NOMO-1 (cell line): ENCODE measurements around the gene RPL10.
"Not testable (repeated sequence)": the region's sequence is repeated elsewhere in the genome, so short reads cannot be mapped to it uniquely, and the experiment has no call there.

Source experiments
- DNase-seq, 2 experiments: peaks; one replicate each; lab custom pipeline; 2025; ENCODE audit not compliant: unreplicated experiment in 2 of 2; lab: John Stamatoyannopoulos, UW

The RPL10 gene

DNA sequence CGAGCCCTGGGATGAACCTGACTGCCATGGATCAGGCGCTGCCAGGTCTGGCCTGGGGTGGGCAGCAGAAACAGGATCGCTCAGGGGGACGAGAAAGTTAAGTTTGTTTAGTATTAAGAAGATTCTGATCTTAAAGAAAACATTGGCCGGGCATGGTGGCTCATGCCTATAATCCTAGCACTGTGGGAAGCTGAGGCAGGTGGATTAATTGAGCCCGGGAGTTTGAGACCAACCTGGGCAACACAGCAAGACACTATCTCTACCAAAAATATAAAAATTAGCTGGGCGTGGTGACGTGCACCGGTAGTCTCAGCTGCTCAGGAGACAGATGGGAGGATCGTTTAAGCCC lies 23.0 kb upstream of the RPL10 start:
- no peak for DNase-seq

DNA sequence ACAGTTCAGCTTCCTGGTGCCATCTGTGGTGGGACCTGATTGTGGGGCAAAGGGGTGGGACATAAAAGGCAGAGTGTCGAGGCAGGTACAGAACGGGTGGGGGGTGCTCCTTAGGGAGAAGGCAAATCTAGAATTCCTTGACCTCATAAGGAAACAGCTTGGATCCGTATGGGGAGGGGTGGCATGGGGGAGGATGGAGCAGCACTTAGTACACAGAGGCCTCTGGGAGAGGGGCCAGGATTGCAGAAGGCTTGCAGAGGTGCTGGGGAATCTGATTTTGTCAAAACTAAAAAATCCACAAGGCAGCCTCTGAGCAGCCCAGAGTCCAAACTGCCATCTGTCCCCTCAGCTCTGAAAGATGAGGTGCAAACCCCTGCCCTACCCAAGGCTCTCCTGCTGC lies 21.4 kb upstream of the RPL10 start:
- DNase-seq, result no peak

DNA sequence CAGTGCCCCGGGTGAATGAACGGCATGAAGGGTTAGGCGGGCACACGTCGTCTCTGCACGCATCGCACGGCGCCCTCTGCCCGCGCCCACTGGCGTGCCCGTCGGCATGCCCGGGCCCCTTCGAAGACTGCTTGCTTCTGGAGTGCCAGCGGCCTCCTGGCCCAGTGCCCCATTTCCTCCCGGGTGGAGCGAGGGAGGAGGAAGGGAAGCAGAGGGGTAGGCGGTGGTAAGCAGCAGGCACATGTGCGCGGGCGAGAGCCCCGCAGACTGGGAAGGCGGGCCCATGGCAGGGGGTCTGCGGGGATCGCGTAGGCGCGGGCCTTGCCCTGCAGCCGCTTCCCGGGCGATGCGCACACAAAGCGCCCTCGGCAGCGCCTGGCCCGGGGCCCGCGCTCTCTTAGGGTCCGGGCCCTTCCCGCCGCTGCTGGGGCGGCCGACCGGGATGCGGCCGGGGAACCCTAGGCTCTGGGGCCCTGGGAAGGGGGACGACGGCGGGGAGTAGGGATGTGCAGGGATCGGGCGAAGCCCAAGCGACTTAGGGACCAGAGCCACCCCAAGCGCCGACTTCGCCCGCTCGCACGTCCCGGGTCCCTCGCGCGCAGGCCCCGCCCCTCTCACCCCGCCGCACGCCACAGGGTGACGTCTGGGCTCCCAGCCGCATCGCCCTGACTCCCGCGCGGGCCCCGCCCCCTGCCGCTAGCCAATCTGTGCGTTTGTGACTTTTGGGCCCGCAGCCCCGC lies 19.9 kb upstream of the RPL10 start:
- no peak for DNase-seq

DNA sequence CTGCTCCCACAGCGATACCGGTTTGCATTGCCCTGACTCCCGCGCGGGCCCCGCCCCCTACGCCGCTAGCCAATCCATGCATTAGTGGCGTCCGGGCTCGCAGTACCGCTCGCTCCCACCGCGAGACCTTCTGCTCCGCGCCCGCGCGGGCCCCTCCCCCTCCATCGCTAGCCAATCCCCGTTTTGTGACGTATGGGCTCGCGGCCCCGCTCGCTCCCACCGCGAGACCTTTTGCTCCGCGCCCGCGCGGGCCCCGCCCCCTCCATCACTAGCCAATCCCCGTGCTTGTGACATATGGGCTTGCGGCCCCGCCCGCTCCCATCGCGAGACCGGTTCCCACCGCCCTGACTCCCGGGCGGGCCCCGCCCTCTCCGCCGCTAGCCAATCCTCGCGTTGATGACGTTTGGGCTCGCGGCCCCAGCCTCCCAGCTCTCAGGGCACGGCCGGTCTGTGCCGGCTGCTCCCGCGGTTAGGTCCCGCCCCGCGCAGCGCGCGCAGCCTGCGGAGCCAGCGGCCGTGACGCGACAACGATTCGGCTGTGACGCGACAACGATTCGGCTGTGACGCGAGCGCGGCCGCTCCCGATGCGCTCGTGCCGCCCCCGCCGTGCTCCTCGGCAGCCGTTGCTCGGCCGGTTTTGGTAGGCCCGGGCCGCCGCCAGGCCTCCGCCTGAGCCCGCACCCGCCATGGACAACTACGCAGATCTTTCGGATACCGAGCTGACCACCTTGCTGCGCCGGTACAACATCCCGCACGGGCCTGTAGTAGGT lies 19.2 kb upstream of the RPL10 start, which contains the start of gene EMD:
Gene EMD, plus strand, starts transcription at position 497 of the 770 bp plus-strand sequence. Its CDS starts 190 bp downstream, at position 687.
- DNase-seq, result peak; percentile 97 to 99

DNA sequence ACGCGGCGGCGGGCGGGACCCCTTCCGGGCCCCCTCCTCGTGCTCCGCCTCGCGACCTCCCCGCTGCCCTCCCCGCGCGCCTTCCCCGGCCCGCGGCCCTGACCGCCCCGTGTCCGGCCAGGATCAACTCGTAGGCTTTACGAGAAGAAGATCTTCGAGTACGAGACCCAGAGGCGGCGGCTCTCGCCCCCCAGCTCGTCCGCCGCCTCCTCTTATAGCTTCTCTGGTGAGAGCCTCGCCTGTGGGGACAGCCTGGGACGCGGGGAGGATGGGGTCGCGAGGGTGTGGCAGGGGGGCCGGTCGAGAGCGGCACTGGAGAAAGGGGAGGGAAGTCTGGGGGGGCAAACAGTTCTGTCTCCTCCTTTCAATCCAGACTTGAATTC lies 18.6 kb upstream of the RPL10 start:
- no peak for DNase-seq

DNA sequence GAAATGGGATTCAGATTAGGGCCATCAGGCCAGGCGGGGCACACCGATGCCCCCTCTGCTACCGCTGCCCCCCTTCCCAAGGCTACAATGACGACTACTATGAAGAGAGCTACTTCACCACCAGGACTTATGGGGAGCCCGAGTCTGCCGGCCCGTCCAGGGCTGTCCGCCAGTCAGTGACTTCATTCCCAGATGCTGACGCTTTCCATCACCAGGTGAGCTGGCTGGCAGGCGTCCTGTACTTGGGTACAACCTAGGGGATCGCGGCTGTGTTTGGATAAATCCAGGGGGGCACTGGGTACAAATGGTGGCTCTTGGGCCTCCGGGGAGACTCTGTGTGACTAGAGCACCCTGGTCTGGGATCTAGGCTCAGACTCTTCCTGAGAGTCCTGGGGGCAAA lies 18.0 kb upstream of the RPL10 start:
- no peak for DNase-seq

DNA sequence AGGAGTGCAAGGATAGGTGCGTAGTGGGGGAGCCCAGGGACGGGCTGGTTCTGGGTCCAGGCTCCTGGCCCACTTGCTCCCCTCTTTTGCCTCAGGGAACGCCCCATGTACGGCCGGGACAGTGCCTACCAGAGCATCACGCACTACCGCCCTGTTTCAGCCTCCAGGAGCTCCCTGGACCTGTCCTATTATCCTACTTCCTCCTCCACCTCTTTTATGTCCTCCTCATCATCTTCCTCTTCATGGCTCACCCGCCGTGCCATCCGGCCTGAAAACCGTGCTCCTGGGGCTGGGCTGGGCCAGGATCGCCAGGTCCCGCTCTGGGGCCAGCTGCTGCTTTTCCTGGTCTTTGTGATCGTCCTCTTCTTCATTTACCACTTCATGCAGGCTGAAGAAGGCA lies 17.4 kb upstream of the RPL10 start:
- DNase-seq, result no peak

DNA sequence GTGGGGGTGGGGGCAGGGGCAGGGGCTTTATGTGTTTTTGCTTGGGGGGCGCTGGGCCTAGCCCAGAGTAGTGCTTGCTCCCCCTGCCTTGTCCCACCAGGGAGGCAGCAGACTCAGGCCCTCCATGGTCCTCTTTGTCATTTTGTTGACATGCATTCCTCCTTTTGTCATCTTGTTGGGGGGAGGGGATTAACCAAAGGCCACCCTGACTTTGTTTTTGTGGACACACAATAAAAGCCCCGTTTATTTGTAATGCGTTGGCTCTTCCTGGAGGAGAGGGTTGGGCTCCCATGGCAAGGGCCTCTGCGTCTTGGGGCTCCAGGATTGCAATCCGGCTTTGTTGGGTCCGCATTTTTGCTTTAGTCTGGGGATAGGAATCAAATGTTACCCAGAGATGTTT lies 16.9 kb upstream of the RPL10 start:
- no peak for DNase-seq

DNA sequence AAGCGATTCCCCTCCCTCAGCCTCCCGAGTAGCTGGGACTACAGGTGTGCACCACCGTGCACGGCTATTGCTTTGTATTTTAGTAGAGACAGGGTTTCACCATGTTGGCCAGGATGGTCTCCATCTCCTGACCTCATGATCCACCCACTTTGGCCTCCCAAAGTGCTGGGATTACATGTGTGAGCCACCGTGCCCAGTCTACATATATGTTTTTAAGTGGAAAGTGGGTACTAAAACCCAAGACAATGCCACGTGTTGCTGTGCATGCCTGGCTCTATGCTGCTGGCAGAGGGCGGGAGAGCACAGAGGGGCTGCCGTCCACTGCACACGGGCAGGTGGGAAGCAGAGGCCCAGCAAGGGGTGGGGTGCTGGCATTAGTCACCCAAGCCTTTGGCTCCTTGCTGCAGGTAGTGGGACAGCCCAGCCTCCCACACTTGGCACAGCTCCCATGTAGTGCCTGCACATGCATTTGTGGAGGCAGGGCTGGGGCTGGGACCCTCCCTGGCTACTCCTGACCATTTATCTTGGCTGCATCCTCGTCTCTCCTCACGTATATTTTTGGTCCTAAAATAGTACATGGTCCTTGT lies 15.6 kb upstream of the RPL10 start:
- DNase-seq, result no peak

DNA sequence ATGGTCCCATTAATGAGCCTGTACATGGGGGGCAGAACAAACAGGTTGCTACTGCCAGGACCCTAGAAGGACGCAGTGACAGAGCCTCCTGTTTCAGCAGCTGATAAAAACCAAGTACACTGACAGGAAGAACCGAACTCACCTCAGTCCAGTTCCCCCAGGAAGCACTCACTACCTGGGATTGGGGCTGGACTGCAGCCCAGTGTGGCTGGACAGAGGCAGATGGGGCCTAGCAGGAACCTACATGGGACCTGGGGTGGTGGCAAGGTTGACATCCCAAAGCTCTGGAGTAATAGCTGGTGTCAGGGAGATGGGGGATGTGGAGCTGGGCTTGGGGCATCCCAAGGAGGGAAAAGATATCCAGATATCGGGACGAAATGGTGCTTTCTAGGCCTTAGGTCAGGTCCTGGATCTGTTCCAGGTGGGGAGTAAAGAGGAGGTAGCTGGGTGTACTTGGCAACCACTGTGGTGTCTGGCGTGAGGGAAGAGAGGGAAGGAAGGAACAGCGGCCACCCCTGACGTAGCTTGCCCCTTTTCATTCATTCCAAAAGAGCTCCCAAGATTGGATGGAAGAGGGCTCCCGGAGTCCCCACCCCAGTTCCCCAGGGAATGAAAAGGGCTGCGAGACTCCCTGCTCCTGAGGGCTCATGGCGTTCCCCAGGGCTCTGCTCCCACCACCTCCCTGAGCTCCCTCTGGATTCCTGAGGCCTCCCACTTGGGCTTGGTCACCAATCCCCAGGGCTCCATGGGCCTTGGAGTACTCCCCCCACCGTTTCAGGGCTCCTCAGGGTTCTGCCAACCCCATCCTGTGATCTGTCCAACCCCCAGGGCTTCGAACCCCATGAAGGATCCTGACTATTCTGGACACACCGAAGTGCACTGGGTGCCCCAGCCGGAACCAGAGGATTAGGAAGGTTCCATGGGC lies 14.6 kb upstream of the RPL10 start:
- DNase-seq, result no peak

DNA sequence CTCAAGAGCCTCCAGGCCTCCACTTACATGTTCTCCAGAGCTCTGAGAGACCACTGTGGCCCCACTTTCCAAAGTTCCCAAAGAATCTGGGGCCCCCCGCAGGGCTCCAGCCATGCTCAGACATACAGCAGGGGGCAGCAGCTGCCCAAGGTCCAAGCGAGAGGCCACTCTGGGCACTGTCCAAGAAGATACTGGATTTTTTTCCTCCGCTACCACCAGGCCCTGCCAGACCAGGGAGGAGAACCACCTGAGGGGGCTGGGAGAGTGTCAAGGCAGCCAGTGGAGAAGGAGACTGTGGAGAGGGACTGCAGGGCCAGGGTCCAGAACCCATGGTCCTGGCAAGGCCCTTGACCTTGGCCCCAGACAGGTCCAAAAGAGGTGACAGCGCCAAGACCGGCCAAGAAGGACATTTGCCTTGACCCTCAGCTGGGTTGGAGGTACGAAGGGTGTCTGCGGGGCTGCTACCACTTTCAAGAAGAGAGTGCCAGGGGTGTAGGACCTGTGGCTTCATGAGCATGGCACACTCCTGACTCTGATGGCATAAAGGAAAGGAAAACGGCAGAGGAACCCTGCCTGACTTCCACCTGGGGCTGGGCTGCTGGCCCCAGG lies 13.8 kb upstream of the RPL10 start:
- DNase-seq, result no peak

DNA sequence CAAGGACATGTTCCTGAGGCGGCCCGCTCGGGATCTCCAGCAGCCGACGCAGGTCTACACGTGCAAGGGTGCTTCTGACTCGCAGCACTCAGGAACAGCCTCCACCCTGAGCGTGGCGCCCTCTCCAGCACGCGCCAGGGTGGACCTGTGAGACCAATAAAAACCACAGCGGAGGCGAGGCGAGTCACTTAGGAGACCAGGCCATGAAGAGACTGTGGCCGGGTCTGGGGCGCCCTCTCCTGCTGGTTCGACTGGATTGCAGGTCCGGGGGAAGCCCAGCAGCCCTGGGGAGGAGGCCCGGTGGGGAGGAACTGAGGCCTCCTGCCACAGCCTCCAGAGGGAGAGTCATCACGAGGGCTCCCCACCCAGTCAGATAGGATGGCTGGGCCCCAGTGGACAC lies 10.1 kb upstream of the RPL10 start:
- DNase-seq, result not testable (repeated sequence)

DNA sequence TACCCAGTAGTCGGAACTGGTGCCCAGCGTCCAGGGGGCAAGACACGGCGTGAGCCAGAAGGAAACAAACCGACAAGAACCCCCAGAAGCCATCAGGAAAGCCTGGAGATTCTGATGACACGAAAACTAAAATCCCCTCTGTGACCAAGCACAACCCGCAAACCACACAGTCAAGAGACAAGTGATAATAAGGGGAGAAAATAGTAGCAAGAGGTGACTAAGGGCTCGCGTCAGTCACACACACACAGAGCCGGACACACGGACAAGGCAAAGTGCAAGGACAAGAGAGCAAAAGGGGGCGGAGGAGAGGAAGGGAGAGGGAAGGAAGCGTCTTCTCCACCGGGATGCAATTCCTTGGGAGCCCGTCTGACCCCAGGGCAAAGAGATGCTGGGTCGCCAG lies 9.5 kb upstream of the RPL10 start:
- DNase-seq, result not testable (repeated sequence)

DNA sequence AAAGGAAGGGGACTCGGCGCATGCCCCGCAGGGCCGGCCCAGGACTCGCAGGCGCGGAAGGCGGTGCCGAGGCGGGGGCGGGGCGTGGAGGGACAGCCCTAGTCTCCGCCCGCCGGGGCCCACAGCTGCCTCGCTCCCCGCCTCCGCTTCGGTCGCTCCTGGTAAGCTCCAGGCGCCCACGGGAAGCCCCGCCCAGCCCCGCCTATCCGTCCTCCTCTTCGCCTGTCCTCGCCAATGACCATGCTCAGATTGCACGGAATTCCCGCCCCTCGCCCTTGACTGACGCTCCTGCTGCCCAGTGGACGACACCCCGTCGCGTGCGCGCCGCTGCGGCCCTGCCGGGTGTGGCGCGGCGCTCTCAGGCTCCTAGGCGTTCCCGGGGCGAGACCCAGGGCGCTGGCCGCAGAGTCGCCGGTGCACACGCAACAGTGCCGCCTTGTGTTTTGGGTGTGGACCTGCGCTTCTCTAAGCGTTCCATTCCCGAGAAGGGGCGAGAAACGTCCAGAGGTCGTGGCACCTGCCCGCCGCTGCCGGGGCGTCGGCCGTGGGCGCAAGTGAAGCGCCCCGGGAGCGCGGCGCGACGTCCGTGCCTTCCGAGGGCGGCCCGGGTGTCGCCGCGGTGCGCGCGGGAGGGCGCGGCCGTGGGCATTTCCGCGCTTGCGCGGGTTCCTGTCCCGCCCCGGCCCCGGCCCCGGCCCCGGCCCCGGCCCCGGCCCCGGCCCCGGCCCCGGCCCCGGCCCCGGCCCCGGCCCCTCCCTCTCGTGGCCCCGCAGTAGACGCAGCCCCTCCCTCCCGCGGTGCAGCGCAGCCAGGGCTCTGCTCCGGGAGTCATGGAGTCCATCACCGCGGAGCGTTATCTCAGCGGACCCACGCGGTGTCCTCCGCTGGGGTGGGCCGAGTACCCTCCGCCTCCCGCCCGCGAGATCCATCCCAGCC lies 8.1 kb upstream of the RPL10 start:
- DNase-seq, result not testable (repeated sequence)

DNA sequence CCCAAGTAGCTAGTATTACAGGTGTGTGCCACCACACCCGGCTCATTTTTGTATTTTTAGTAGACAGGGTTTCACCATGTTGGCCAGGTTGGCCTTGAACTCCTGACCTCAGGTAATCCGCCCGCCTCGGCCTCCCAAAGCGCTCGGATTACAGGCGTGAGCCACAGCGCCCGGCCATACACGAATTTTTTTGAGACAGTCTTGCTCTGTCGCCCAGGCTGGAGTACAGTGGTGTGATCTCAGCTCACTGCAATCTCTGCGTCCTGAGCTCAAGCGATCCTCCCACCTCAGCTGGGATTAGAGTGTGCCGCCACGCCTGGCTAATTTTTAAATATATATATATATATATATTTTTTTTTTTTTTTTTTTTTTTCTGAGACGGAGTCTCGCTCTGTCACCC lies 1.8 kb upstream of the RPL10 start:
- not testable (repeated sequence) for DNase-seq

DNA sequence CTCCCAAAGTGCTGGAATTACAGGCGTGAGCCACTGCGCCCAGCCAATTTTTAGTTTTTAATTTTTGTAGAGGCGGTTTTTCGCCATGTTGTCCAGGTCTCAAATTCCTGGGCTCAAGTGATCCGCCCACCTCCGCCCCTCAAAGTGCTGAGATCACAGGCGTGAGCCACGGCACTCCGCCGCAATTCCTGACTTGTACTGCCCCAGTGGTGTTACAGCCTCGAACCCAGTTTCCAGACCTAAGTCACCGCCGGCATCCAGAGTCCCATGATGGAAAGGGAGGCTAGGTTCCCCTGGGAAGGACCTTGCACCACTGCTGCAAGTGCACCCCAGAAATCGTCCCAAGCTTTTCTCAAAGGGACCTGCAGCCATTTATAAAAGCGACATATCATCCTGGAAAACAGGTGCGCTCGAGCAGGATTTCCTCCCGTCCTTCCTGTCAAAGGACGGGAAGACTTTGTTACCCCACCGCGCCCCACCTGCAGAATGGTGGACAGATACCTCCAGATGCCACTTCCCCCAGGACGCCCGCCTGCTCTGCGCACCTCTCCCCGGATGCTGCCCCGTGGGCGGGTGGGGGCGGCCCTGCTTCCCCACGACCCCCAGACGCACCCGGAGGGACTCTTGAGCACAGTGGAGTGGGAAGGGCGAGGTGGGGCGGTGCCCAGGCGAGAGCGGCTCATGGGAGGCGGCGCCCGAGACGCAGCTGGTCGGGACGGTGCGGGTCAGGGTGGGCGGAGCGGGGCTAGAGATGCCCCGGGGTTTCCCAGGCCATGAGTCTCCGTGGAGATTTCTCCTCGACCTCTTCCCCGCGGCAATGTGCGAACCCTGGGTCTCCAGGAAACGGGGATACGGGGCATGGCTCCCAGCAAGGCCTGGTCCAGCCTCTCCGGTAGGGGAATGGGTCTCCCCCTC lies 947 bp upstream of the RPL10 start:
- peak; percentile 40 to 41 for DNase-seq

DNA sequence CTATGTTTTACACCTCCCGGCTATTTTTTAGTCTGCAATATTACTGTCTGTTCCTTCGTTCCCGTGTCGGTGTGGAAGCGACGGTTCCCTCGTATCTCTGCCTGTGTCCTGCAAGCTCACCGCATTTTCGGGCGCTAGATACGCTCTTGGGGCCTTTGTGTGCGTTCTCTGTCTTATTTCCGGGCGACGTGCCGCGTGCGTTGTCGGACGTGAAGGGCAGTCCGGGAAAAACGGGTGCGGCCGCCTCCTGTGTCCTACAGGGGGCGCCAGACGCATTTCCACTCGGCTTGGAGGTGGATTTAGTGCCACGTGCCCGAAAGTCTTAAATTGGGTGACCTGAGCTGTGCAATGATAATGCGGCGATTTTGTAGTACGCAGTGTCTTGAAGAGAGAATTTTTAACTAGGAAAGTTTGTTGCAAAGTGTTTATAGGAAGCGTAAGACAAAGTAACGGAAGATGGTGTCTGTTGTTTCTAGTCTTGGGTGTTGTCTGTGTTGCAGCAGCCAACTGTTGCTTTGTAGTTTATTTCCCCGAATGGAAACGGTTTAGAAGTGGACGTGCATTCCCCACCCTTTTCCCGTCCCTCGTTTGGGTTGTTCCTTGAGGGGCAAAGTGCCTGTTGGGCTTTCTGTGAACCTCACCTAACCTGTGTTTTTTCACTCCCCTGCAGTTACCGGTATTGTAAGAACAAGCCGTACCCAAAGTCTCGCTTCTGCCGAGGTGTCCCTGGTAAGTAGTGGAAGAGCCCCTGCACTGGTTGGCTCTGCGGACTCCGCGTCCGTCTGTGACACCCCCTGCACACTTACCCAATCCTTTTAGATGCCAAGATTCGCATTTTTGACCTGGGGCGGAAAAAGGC lies 720 bp downstream of the RPL10 start:
- DNase-seq, result peak; percentile 65 to 71
